ENCODE results near the gene HOXB1. TPM values are rescaled to one million over a fixed set of nuclear protein-coding genes. Genes with fewer than 3 reads are reported as not detected.

The HOXB1 gene
- total RNA-seq, 4 donors from 2014 or later, result 0.19 TPM; not detected in 3

GRCh38 chr17:48551596-48552465 is 21.0 kb upstream of the HOXB1 start:
- H3K27me3 ChIP-seq, result peaks cover 0 to 78% (median 0%) of the 10 kb centered on the region in 4 donors
- DNase-seq, result no peak
- 54 to 77% methylated on average over 9 to 15 of the region's 47 CpGs for WGBS, 2 donors
- H3K27ac ChIP-seq, result peak overlapping the region; percentile 86 to 95 (median 92)
- peak overlapping the region in 3 of 4 donors; percentile 9 to 44 (median 13) for H3K4me3 ChIP-seq
- H3K9me3 ChIP-seq, result no peaks in the 10 kb centered on the region
- H3K36me3 ChIP-seq, result peaks cover 0 to 25% (median 6%) of the 10 kb centered on the region in 3 donors
- peaks cover 11 to 100% (median 54%) of the 10 kb centered on the region in 3 donors for H3K4me1 ChIP-seq
- TF ChIP-seq CTCF (IDR thresholded peaks at IDR 0.05), result no peak
- no peak for TF ChIP-seq POLR2A (IDR thresholded peaks at IDR 0.05)
- intact Hi-C loops (cut with DNase I), result no loop called here

- peak overlapping the region; percentile 13 to 44 (median 22) for H3K4me3 ChIP-seq
- H3K36me3 ChIP-seq, result peaks cover 0 to 25% (median 6%) of the 10 kb centered on the region in 3 donors
- H3K27me3 ChIP-seq, result peaks cover 0 to 79% (median 0%) of the 10 kb centered on the region in 4 donors
- intact Hi-C loops (cut with DNase I), result no loop called here
- TF ChIP-seq CTCF (IDR thresholded peaks at IDR 0.05) (no peak), POLR2A (IDR thresholded peaks at IDR 0.05) (no peak)
- H3K4me1 ChIP-seq, result peaks cover 8 to 100% (median 54%) of the 10 kb centered on the region in 3 donors
- 17 to 80% methylated on average over 1 to 8 of the region's 19 CpGs for WGBS, 2 donors
- no peaks in the 10 kb centered on the region for H3K9me3 ChIP-seq
- peak overlapping the region; percentile 86 to 95 (median 92) for H3K27ac ChIP-seq
- DNase-seq, result no peak
These were observed 20.4 kb upstream of the HOXB1 start for GRCh38 chr17:48551214-48551555.

GRCh38 chr17:48550502-48551213 is 19.8 kb upstream of the HOXB1 start:
- TF ChIP-seq CTCF (IDR thresholded peaks at IDR 0.05) (peak in 3 of 6 experiments; percentile 12 to 39 (median 15)), POLR2A (IDR thresholded peaks at IDR 0.05) (no peak)
- Histone ChIP-seq H3K27me3 (peaks cover 0 to 75% (median 0%) of the 10 kb centered on the region in 4 donors), H3K4me1 (peaks cover 3 to 100% (median 54%) of the 10 kb centered on the region in 3 donors), H3K27ac (peak overlapping the region; percentile 86 to 95 (median 92)), H3K9me3 (no peaks in the 10 kb centered on the region), H3K4me3 (peak overlapping the region; percentile 13 to 44 (median 22)), H3K36me3 (peaks cover 0 to 25% (median 6%) of the 10 kb centered on the region in 3 donors)
- WGBS, 2 donors, result 45 to 79% methylated on average over 19 to 23 of the region's 70 CpGs
- intact Hi-C loops (cut with DNase I), result no loop called here
- no peak for DNase-seq

GRCh38 chr17:48549914-48550501 is 19.2 kb upstream of the HOXB1 start:
- Histone ChIP-seq H3K4me1 (peaks cover 3 to 100% (median 59%) of the 10 kb centered on the region in 3 donors), H3K36me3 (peaks cover 0 to 25% (median 6%) of the 10 kb centered on the region in 3 donors), H3K27me3 (peaks cover 0 to 76% (median 0%) of the 10 kb centered on the region in 4 donors), H3K4me3 (peak overlapping the region; percentile 13 to 44 (median 22)), H3K27ac (peak overlapping the region; percentile 86 to 95 (median 92)), H3K9me3 (no peaks in the 10 kb centered on the region)
- DNase-seq, result no peak
- TF ChIP-seq CTCF (IDR thresholded peaks at IDR 0.05) (no peak), POLR2A (IDR thresholded peaks at IDR 0.05) (no peak)
- WGBS, 2 donors, result 59 to 70% methylated on average over 11 to 12 of the region's 18 CpGs
- intact Hi-C loops (cut with DNase I), result no loop called here
